ENCODE data around the gene CAVIN2.

GRCh38 chr2:191848771-191849767, 2.2 kb upstream of the CAVIN2 start:
- TF ChIP-seq CTCF (IDR thresholded peaks at IDR 0.05; ENCODE audit: extremely low read depth in 1 of 2, insufficient read depth in 1 of 2, low read depth in 1 of 2, low read length in 2 of 2) (no peak), POLR2A (IDR thresholded peaks at IDR 0.05; ENCODE audit: low read depth, low read length) (no peak), POLR2AphosphoS5 (IDR thresholded peaks at IDR 0.05; ENCODE audit: insufficient read depth, low read depth, low read length) (no peak), EZH2 (IDR thresholded peaks at IDR 0.05; ENCODE audit: borderline replicate concordance, low read depth, low read length, severe bottlenecking) (no peak), GATA2 (IDR thresholded peaks at IDR 0.05; ENCODE audit: insufficient read depth, insufficient read length, low read depth, low read length) (no peak), JUN (IDR thresholded peaks at IDR 0.05; ENCODE audit: borderline replicate concordance, insufficient read depth, insufficient read length, low read depth) (no peak), MYC (IDR thresholded peaks at IDR 0.05; ENCODE audit: low read depth, low read length) (no peak), MAX (IDR thresholded peaks at IDR 0.05; ENCODE audit: insufficient read depth, insufficient read length) (no peak)
